ENCODE measurements around the gene AGAP3. TPM values are rescaled to one million over a fixed set of nuclear protein-coding genes. Genes with fewer than 3 reads are reported as not detected.

AGAP3 gene
- total RNA-seq, 4 donors from 2014 or later = 49.0 to 75.2 (median 66.2) TPM

DNA sequence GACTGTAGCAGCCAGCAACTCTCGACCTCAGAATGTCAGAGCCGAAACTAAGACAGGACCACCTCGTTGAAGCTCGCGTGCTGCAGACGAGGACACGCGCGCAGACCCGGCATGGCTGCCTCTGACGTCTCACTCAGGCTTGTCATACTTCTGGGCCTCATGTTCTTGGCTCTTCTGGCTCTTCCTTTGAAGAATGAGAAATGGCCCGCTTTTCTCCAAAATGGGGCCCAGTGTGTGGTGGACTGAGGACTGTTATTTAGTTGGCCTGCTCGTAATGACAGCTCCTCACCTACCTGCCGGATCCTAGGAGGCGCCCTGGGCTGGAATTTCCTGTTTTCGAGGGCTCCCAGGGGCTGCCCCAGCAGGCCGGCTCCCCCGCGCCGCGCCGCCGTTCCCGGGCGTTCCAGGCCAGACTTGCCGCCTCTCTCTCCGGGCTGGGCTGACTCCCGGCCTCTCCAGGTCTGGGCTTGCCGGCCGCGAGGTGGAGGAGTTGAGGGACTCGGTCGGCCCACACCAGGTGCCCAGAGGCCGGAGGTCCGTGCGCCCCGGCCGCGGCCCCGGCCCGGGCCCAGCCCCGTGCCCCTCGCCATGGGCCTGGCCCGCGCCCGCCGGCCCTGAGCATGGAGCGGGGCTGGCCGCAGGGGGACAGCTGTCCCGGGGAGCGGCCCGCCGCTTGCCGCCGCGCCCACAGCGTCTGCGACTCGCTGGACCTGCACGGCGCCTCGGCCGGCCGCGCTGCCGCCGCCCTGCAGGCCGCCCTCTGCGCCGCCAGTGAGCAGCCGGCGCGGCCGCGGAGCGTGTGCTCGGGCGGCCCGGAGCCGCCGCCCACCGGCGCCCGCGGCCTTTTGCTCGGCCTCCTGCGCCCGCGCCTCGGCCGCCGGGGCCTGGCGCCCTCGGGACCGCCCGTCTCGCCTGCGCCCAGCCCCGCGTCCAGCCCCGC is 28.1 kb downstream of the AGAP3 start:
- peak; percentile 66 to 76 for DNase-seq
- Histone ChIP-seq H3K9me3 (no peaks in the 10 kb centered on the region), H3K4me1 (peaks cover 15 to 26% of the 10 kb centered on the region in 2 donors), H3K4me3 (replicated peaks in 1 of 3) (peak overlapping the region in 1 of 3 donors; percentile 12), H3K27me3 (no peaks in the 10 kb centered on the region), H3K27ac (peak overlapping the region; percentile 10 to 54 (median 32)), H3K36me3 (peaks cover 14 to 19% of the 10 kb centered on the region in 2 donors)
- 2 to 19% methylated on average over 22 to 28 of the region's 101 CpGs for WGBS, 2 donors
- TF ChIP-seq, protein P1, sequence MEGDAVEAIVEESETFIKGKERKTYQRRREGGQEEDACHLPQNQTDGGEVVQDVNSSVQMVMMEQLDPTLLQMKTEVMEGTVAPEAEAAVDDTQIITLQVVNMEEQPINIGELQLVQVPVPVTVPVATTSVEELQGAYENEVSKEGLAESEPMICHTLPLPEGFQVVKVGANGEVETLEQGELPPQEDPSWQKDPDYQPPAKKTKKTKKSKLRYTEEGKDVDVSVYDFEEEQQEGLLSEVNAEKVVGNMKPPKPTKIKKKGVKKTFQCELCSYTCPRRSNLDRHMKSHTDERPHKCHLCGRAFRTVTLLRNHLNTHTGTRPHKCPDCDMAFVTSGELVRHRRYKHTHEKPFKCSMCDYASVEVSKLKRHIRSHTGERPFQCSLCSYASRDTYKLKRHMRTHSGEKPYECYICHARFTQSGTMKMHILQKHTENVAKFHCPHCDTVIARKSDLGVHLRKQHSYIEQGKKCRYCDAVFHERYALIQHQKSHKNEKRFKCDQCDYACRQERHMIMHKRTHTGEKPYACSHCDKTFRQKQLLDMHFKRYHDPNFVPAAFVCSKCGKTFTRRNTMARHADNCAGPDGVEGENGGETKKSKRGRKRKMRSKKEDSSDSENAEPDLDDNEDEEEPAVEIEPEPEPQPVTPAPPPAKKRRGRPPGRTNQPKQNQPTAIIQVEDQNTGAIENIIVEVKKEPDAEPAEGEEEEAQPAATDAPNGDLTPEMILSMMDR (IDR thresholded peaks at IDR 0.05) = peak in 1 of 6 experiments; percentile 5
- TF ChIP-seq POLR2A (IDR thresholded peaks at IDR 0.05) = peak in 1 of 2 donors; percentile 44
- intact Hi-C loops (cut with DNase I) = loop anchor here (5.0 kb wide), 1 partner anchor 217 kb away; no protein-coding TSS in a partner anchor

DNA sequence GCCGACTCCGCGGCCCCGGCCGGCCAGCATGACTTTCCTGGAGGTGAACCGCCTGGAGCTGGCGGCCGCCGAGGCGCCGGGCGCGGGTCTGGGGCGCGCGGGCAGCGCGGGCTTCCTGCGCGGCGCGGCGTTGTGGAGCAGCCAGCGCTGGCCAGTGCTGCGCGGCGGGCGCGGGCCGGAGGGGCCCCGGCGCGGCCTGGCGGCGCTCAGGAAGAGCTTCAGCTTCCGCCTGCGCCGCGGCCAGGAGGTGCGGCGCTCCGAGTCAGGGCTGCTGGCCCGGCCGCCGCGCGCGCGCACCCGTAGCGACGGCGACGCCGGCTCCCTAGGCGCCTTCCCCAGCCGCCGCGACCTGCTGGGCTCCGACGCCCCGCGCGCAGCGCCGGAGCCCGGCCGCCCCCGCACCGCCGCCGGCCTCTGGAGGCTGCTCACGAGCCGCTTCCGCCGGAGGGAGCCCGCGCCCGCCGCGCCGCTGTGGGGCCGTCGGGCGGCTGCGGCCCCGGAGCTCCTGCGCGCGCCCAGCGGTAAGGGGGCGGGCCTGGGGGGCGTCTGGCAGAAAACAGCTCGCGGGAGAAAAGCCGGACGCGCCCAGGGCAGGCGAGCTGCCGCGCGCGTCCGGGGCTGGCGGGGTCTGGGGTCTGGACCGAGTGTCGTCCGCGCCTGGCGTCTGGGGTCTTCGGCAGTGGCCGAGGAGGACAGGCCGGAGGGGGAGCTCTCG is 29.0 kb downstream of the AGAP3 start:
- H3K9me3 ChIP-seq = no peaks in the 10 kb centered on the region
- peak overlapping the region in 1 of 3 donors; percentile 69 for H3K27ac ChIP-seq
- peaks cover 15 to 26% of the 10 kb centered on the region in 2 donors for H3K4me1 ChIP-seq
- peak; percentile 15 to 20 for DNase-seq
- WGBS, 2 donors = 1% methylated on average over 37 of the region's 114 CpGs; no CpG with 5 or more reads in 1 of the 2 donors
- no peaks in the 10 kb centered on the region for H3K27me3 ChIP-seq
- intact Hi-C loops (cut with DNase I) = no loop called here
- H3K4me3 ChIP-seq (replicated peaks in 1 of 3) = peak overlapping the region in 2 of 3 donors; percentile 18 to 31
- H3K36me3 ChIP-seq = peaks cover 23 to 27% of the 10 kb centered on the region in 2 donors
- no peak for TF ChIP-seq POLR2A (IDR thresholded peaks at IDR 0.05)
- TF ChIP-seq, protein P1 (IDR thresholded peaks at IDR 0.05) = peak in 1 of 6 experiments; percentile 5

DNA sequence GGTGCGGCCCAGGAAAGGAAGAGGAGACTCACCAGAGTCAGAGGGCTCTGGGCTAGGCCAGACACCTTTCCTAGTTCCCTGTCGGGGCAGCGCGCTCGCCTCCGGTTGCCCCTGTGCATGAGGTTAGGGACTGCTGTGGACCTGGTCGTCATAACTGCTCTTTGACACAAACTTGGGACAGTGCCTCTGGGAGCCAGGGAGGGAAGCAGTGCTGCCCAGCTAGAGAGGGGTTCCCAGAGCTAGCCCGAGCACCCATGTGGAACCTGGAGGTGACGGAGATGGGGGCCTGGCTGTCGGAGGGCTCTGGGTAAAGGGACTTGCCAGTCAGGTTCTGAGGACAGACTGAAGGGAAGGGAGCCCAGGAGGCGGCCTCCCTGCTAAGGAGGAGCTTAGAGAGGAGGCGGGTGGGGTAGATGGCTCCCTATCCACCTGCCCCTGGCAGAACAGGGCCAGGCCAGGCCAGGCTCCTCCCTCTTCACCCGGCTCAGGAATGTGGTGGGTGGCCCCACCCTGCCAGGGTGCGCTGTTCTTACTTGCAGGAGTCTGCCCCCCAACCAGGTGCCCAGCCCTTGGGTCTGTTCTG is 29.7 kb downstream of the AGAP3 start:
- Histone ChIP-seq H3K9me3 (no peaks in the 10 kb centered on the region), H3K27me3 (no peaks in the 10 kb centered on the region), H3K36me3 (peaks cover 29 to 34% of the 10 kb centered on the region in 2 donors), H3K27ac (peak overlapping the region; percentile 60 to 75 (median 66)), H3K4me1 (peaks cover 15 to 21% of the 10 kb centered on the region in 2 donors), H3K4me3 (replicated peaks in 1 of 3) (peak overlapping the region in 2 of 3 donors; percentile 18 to 31)
- TF ChIP-seq, protein P1 (IDR thresholded peaks at IDR 0.05) = no peak
- peak; percentile 40 to 90 for TF ChIP-seq POLR2A (IDR thresholded peaks at IDR 0.05)
- 43 to 55% methylated on average over 13 of the region's 14 CpGs for WGBS, 2 donors
- peak; percentile 94 for DNase-seq
- intact Hi-C loops (cut with DNase I) = no loop called here

DNA sequence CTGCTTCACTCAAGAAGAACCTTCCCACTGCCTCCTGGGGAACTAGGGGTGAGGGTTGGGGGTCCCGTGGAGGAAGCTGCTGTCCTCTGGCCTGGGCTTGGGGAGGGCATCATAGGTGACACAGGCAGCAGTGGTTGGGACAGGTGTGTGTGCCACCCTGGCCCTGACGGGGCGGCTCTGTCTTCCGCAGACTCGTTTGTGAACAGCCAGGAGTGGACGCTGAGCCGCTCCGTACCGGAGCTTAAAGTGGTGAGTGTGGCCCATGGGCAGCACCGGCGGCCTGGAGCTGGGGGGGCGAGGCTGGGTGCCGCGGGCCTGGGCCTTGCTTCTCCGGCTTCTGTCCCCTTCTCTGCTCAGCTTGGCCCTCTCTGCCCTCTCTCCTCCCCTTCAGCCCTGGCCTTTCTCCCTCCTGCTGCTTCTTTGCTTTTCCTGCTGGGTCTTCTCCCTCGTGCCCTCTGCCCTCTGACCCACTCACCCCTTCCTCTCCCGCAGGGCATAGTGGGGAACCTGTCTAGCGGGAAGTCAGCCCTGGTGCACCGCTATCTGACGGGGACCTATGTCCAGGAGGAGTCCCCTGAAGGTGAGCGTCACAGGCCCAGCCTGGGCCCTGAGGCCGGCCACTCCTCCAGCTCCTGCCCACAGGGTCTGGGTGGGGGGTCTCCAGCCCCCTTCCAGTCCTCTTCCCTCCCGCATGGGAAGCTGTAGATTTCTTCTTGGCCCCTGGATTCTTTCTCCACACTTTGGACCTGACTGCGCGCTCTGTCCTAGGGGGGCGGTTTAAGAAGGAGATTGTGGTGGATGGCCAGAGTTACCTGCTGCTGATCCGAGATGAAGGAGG is 30.5 kb downstream of the AGAP3 start:
- H3K9me3 ChIP-seq = no peaks in the 10 kb centered on the region
- intact Hi-C loops (cut with DNase I) = no loop called here
- no peak overlapping the region for H3K4me3 ChIP-seq (replicated peaks in 1 of 3)
- TF ChIP-seq, protein P1 (IDR thresholded peaks at IDR 0.05) = no peak
- TF ChIP-seq POLR2A (IDR thresholded peaks at IDR 0.05) = no peak
- 88 to 94% methylated on average over 22 to 25 of the region's 27 CpGs for WGBS, 2 donors
- H3K27me3 ChIP-seq = no peaks in the 10 kb centered on the region
- peak; percentile 21 to 23 for DNase-seq
- H3K4me1 ChIP-seq = peaks cover 15 to 17% of the 10 kb centered on the region in 2 donors
- H3K36me3 ChIP-seq = peaks cover 38% of the 10 kb centered on the region in 2 donors
- peak overlapping the region; percentile 60 to 75 (median 66) for H3K27ac ChIP-seq
